ENCODE results near the gene STYXL2.
A peak's percentile ranks its signal among the peaks of the same experiment; 100 is the strongest.

The STYXL2 gene

GRCh38 chr1:167110586-167110985, 16.7 kb downstream of the STYXL2 start:
- DNase-seq = no peak

- no peak for DNase-seq
These were observed 18.2 kb downstream of the STYXL2 start for GRCh38 chr1:167111868-167112709.

GRCh38 chr1:167114725-167115124, 20.9 kb downstream of the STYXL2 start:
- no peak for DNase-seq

- no peak for DNase-seq
These were observed 21.8 kb downstream of the STYXL2 start for GRCh38 chr1:167115655-167116054.

- DNase-seq = no peak
These were observed 22.3 kb downstream of the STYXL2 start for GRCh38 chr1:167116174-167116573.

- DNase-seq = no peak
These were observed 23.4 kb downstream of the STYXL2 start for GRCh38 chr1:167117225-167117624.

- peak; percentile 48 for DNase-seq
These were observed 24.3 kb downstream of the STYXL2 start for GRCh38 chr1:167118188-167118587.

- DNase-seq = no peak
These were observed 25.8 kb downstream of the STYXL2 start for GRCh38 chr1:167119696-167120095.

- DNase-seq = no peak
These were observed 27.0 kb downstream of the STYXL2 start for GRCh38 chr1:167120899-167121298.

GRCh38 chr1:167121375-167122120, 27.7 kb downstream of the STYXL2 start:
- peak; percentile 21 for DNase-seq

GRCh38 chr1:167122121-167122480, 28.2 kb downstream of the STYXL2 start:
- no peak for DNase-seq

GRCh38 chr1:167122568-167122967, 28.7 kb downstream of the STYXL2 start:
- no peak for DNase-seq

GRCh38 chr1:167126317-167126716, 32.4 kb downstream of the STYXL2 start:
- DNase-seq = no peak

- no peak for DNase-seq
These were observed 32.9 kb downstream of the STYXL2 start for GRCh38 chr1:167126811-167127210.

GRCh38 chr1:167127236-167127635, 33.4 kb downstream of the STYXL2 start:
- no peak for DNase-seq

GRCh38 chr1:167127661-167128060, 33.8 kb downstream of the STYXL2 start:
- no peak for DNase-seq

- peak; percentile 29 for DNase-seq
These were observed 34.7 kb downstream of the STYXL2 start for GRCh38 chr1:167128261-167129227.

GRCh38 chr1:167130829-167131510, 37.1 kb downstream of the STYXL2 start:
- DNase-seq = no peak

GRCh38 chr1:167132301-167133010, 38.6 kb downstream of the STYXL2 start:
- DNase-seq = no peak

GRCh38 chr1:167135281-167135840, 41.5 kb downstream of the STYXL2 start:
- DNase-seq = no peak

- no peak for DNase-seq
These were observed 42.3 kb downstream of the STYXL2 start for GRCh38 chr1:167136191-167136614.
